Measurements from ENCODE around the gene TMEM191B.
"Not testable (repeated sequence)": the region's sequence is repeated elsewhere in the genome, so short reads cannot be mapped to it uniquely, and the experiment has no call there.

TMEM191B gene

GRCh38 chr22:18527752-18528596 lies at the start of gene TMEM191B:
Gene TMEM191B, plus strand, starts transcription at chr22:18527802. Its CDS starts 179 bp downstream, at chr22:18527981.
- in situ Hi-C loops (cut with MboI; ENCODE audit: low sequenced_read_pairs): not testable (repeated sequence)

- in situ Hi-C loops (cut with MboI; ENCODE audit: low sequenced_read_pairs): not testable (repeated sequence)
These were observed 31.4 kb upstream of the TMEM191B start for GRCh38 chr22:18496227-18496626.

GRCh38 chr22:18511327-18511726 lies 16.3 kb upstream of the TMEM191B start:
- in situ Hi-C loops (cut with MboI; ENCODE audit: low sequenced_read_pairs): not testable (repeated sequence)

- in situ Hi-C loops (cut with MboI; ENCODE audit: low sequenced_read_pairs): not testable (repeated sequence)
These were observed 15.2 kb upstream of the TMEM191B start for GRCh38 chr22:18512378-18512777.

GRCh38 chr22:18513454-18513853 lies 14.1 kb upstream of the TMEM191B start:
- in situ Hi-C loops (cut with MboI; ENCODE audit: low sequenced_read_pairs): not testable (repeated sequence)

- in situ Hi-C loops (cut with MboI; ENCODE audit: low sequenced_read_pairs): not testable (repeated sequence)
These were observed 9.5 kb upstream of the TMEM191B start, which contains the start of gene GGTLC3 for GRCh38 chr22:18518061-18518460. Gene GGTLC3, minus strand, starts transcription at chr22:18518161. Its CDS starts 264 bp downstream, at chr22:18517897.

- in situ Hi-C loops (cut with MboI; ENCODE audit: low sequenced_read_pairs): not testable (repeated sequence)
These were observed 4.8 kb upstream of the TMEM191B start for GRCh38 chr22:18522762-18523161.

GRCh38 chr22:18523328-18523727 lies 4.3 kb upstream of the TMEM191B start:
- in situ Hi-C loops (cut with MboI; ENCODE audit: low sequenced_read_pairs): not testable (repeated sequence)

- in situ Hi-C loops (cut with MboI; ENCODE audit: low sequenced_read_pairs): not testable (repeated sequence)
These were observed 1.2 kb downstream of the TMEM191B start for GRCh38 chr22:18528597-18529415.

GRCh38 chr22:18529416-18530145 lies 2.0 kb downstream of the TMEM191B start:
- in situ Hi-C loops (cut with MboI; ENCODE audit: low sequenced_read_pairs): not testable (repeated sequence)

- in situ Hi-C loops (cut with MboI; ENCODE audit: low sequenced_read_pairs): not testable (repeated sequence)
These were observed 6.0 kb downstream of the TMEM191B start for GRCh38 chr22:18533633-18534032.

- in situ Hi-C loops (cut with MboI; ENCODE audit: low sequenced_read_pairs): not testable (repeated sequence)
These were observed 6.7 kb downstream of the TMEM191B start for GRCh38 chr22:18534315-18534714.

- in situ Hi-C loops (cut with MboI; ENCODE audit: low sequenced_read_pairs): not testable (repeated sequence)
These were observed 12.4 kb downstream of the TMEM191B start for GRCh38 chr22:18539994-18540393.

- in situ Hi-C loops (cut with MboI; ENCODE audit: low sequenced_read_pairs): not testable (repeated sequence)
These were observed 15.8 kb downstream of the TMEM191B start for GRCh38 chr22:18543400-18543799.

GRCh38 chr22:18544615-18545014 lies 17.0 kb downstream of the TMEM191B start:
- in situ Hi-C loops (cut with MboI; ENCODE audit: low sequenced_read_pairs): not testable (repeated sequence)

- in situ Hi-C loops (cut with MboI; ENCODE audit: low sequenced_read_pairs): not testable (repeated sequence)
These were observed 22.0 kb downstream of the TMEM191B start for GRCh38 chr22:18549458-18550179.

- in situ Hi-C loops (cut with MboI; ENCODE audit: low sequenced_read_pairs): not testable (repeated sequence)
These were observed 23.4 kb downstream of the TMEM191B start for GRCh38 chr22:18551046-18551445.

GRCh38 chr22:18552839-18553597 lies 25.4 kb downstream of the TMEM191B start:
- in situ Hi-C loops (cut with MboI; ENCODE audit: low sequenced_read_pairs): not testable (repeated sequence)
